Upper lobe of left lung (tissue), 4 donors: ENCODE data around the gene CDKAL1.

Experiments
- CTCF ChIP-seq, 6 experiments: fragments of 450-650 bp in 4 of 6; fragments of 200-600 bp in 2 of 6; sonication (generic) in 2 of 6; IDR thresholded peaks; one replicate each; pipeline ENCODE4 v1.5.1; 2016 to 2019; ENCODE audit warnings: antibody characterized with exemption in 6 of 6
- POLR2A ChIP-seq, 4 donors: fragments of 450-650 bp; IDR thresholded peaks; one replicate each; pipeline ENCODE4 v1.5.1; 2016 to 2017; ENCODE audit warnings: antibody characterized with exemption in 4 of 4, mild to moderate bottlenecking in 2 of 4
- POLR2AphosphoS5 ChIP-seq, 2 donors: sonication (generic); formaldehyde crosslinking; IDR thresholded peaks; one replicate each; pipeline ENCODE4 v1.5.1; 2017; ENCODE audit warnings: antibody characterized with exemption in 2 of 2

GRCh38 chr6:20881365-20881764, 347.1 kb downstream of the CDKAL1 start:
- TF ChIP-seq POLR2A (IDR thresholded peaks at IDR 0.05): no peak
- TF ChIP-seq CTCF (IDR thresholded peaks at IDR 0.05): no peak
- TF ChIP-seq POLR2AphosphoS5 (IDR thresholded peaks at IDR 0.05): no peak
